Measurements from ENCODE around the gene MID2.
"Not testable (repeated sequence)": the region's sequence is repeated elsewhere in the genome, so short reads cannot be mapped to it uniquely, and the experiment has no call there.

The MID2 gene

DNA sequence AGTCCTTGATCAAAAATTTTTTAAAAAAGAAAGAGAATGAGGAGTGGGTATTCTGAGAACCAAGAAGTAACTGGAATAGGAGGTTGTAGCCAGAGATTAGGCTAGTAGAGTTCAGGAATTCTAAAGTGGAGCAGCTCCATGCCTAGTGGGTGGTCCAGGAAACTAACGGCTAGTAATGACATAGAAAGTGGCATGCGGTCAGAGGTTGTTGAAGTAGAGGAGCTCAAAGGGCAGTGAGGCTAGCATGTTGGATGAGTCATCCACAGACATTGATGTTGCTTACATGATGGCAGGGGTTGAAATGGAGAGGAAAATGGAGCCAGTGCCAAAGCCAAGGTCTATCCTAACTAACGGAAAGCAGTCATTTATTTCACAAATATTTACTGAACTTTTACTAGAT is 114.4 kb downstream of the MID2 start:
- no peak for DNase-seq (ENCODE audit: low read depth in 3 of 3)

DNA sequence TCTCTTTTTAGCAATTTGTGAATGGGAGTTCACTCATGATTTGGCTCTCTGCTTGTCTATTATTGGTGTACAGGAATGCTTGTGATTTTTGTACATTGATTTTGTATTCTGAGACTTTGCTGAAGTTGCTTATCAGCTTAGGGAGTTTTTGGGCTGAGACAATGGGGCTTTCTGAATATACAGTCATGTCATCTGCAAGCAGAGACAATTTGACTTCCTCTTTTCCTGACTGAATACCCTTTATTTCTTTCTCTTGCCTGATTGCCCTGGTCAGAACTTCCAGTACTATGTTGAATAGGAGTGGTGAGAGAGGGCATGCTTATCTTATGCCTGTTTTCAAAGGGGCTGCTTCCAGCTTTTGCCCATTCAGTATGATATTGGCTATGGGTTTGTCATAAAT is 129.7 kb downstream of the MID2 start:
- not testable (repeated sequence) for DNase-seq (ENCODE audit: low read depth in 3 of 3)

DNA sequence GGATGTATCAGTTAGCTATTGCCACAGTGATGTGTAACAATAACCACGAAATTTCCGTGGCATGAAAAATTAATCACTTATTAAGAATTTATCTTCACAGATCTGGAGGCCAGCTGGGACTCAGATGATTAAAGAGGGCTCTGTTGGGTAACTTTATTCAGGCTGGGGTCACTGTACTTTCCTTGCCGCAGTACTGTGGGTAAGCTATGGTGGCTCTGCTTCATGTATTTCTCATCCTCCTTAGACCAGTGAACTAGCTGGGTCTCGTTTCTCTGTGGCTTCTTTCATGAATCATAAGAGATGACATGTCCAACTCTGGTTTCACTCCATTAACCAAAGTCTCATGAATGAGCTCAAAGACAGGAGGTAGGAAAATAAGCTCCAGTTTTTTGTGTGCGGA is 143.0 kb downstream of the MID2 start:
- no peak for DNase-seq (ENCODE audit: low read depth in 3 of 3)

GRCh38 chrX:107970073-107970472 is 144.4 kb downstream of the MID2 start:
- no peak for DNase-seq (ENCODE audit: low read depth in 3 of 3)

- no peak for DNase-seq (ENCODE audit: low read depth in 3 of 3)
These were observed 146.0 kb downstream of the MID2 start for GRCh38 chrX:107971636-107972035.

Data from stimulated activated CD4-positive, alpha-beta T cell treated with anti-CD3 and anti-CD28 coated beads, TNF-alpha, amount 100 ng/mL, for 48 hours (primary cell).